ENCODE results near the gene MAPK8IP3.

The MAPK8IP3 gene

DNA sequence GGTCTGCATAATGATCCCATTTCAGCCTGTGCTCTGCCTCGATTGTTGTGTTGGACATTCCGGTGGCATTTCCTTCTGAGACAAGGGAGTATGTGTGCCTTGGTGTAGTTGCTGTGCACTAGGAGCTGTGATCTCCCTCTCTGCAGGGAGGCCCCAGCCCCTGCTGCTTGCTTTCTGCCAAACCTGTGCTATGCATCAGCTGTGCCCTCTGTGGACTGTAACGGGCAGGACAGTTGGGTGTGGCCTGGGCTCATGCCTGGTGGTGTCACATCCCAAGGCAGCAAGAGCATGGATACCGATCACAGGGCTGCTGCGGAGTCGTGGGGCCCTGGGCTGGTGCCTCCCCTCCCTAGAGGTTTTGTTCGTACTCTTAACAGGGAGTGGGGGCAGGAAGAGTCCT lies 31.7 kb upstream of the MAPK8IP3 start:
- H4K91ac ChIP-seq (ENCODE audit: low read depth, low read length, poor library complexity): no peak overlapping the region
- no peak for DNase-seq (ENCODE audit: low spot score)
- no peak overlapping the region for H3K4me3 ChIP-seq (ENCODE audit: low read length in 2 of 2)
- H3K27ac ChIP-seq (replicated peaks; ENCODE audit: low read length): no peak overlapping the region
- H3K9ac ChIP-seq (ENCODE audit: low read depth, low read length, poor library complexity): no peak overlapping the region
- H3K9me3 ChIP-seq (replicated peaks in 1 of 2; ENCODE audit: control insufficient read depth in 2 of 2, insufficient read depth in 1 of 2, low read depth in 1 of 2, low read length in 2 of 2): no peaks in the 10 kb centered on the region
- no peak overlapping the region for H2AK5ac ChIP-seq (ENCODE audit: low read depth, low read length)
- peak overlapping the region; percentile 0 for H3K23ac ChIP-seq (ENCODE audit: low read depth, low read length, poor library complexity)
- H3K36me3 ChIP-seq (replicated peaks in 1 of 2; ENCODE audit: control insufficient read depth in 2 of 2, insufficient read depth in 2 of 2, low read length in 2 of 2): peaks cover 52 to 79% of the 10 kb centered on the region in 2 donors
- no peaks in the 10 kb centered on the region for H3K4me1 ChIP-seq (ENCODE audit: control insufficient read depth in 2 of 2, insufficient read depth in 1 of 2, low read depth in 1 of 2, low read length in 2 of 2)
- no peak overlapping the region for H3K4ac ChIP-seq (ENCODE audit: low read length)
- H2BK120ac ChIP-seq (ENCODE audit: low read depth, low read length): no peak overlapping the region
- no peaks in the 10 kb centered on the region for H3K27me3 ChIP-seq (ENCODE audit: control insufficient read depth in 3 of 3, insufficient read depth in 3 of 3, low read depth in 1 of 3, low read length in 3 of 3)
- no peak overlapping the region for H3K14ac ChIP-seq (ENCODE audit: low read length)
- no peak overlapping the region for H2BK5ac ChIP-seq (ENCODE audit: low read length)
- no peak overlapping the region for H3K18ac ChIP-seq (ENCODE audit: low read length)
- H2AFZ ChIP-seq (ENCODE audit: low read length): no peak overlapping the region
- H2BK15ac ChIP-seq (ENCODE audit: low read length): no peak overlapping the region
- H3K4me2 ChIP-seq (ENCODE audit: insufficient read depth, low read length, poor library complexity, severe bottlenecking): no peak overlapping the region
- no peak overlapping the region for H2BK12ac ChIP-seq (ENCODE audit: low read length)
- H3K79me1 ChIP-seq (ENCODE audit: low read depth, low read length): peaks cover 9% of the 10 kb centered on the region
- WGBS, 2 donors (ENCODE audit: extremely low coverage in 2 of 2, insufficient read length in 2 of 2, insufficient replicate concordance in 1 of 2): no CpG with 5 or more reads among the region's 7 CpGs
- no peak overlapping the region for H4K8ac ChIP-seq (ENCODE audit: low read depth, low read length)

- Histone ChIP-seq H2BK15ac (ENCODE audit: low read length) (no peak overlapping the region), H3K18ac (ENCODE audit: low read length) (no peak overlapping the region), H2BK12ac (ENCODE audit: low read length) (no peak overlapping the region), H3K9ac (ENCODE audit: low read depth, low read length, poor library complexity) (no peak overlapping the region), H3K36me3 (replicated peaks in 1 of 2; ENCODE audit: control insufficient read depth in 2 of 2, insufficient read depth in 2 of 2, low read length in 2 of 2) (peaks cover 47 to 77% of the 10 kb centered on the region in 2 donors), H4K8ac (ENCODE audit: low read depth, low read length) (no peak overlapping the region), H3K4ac (ENCODE audit: low read length) (no peak overlapping the region), H3K27ac (replicated peaks; ENCODE audit: low read length) (no peak overlapping the region), H3K79me1 (ENCODE audit: low read depth, low read length) (peaks cover 9% of the 10 kb centered on the region), H3K23ac (ENCODE audit: low read depth, low read length, poor library complexity) (no peak overlapping the region), H3K14ac (ENCODE audit: low read length) (no peak overlapping the region), H2AK5ac (ENCODE audit: low read depth, low read length) (no peak overlapping the region), H3K9me3 (replicated peaks in 1 of 2; ENCODE audit: control insufficient read depth in 2 of 2, insufficient read depth in 1 of 2, low read depth in 1 of 2, low read length in 2 of 2) (no peaks in the 10 kb centered on the region), H3K27me3 (ENCODE audit: control insufficient read depth in 3 of 3, insufficient read depth in 3 of 3, low read depth in 1 of 3, low read length in 3 of 3) (no peaks in the 10 kb centered on the region), H2BK120ac (ENCODE audit: low read depth, low read length) (no peak overlapping the region), H2BK5ac (ENCODE audit: low read length) (no peak overlapping the region), H3K4me1 (ENCODE audit: control insufficient read depth in 2 of 2, insufficient read depth in 1 of 2, low read depth in 1 of 2, low read length in 2 of 2) (peaks cover under 1 to 2% of the 10 kb centered on the region in 2 donors), H3K4me2 (ENCODE audit: insufficient read depth, low read length, poor library complexity, severe bottlenecking) (no peak overlapping the region), H3K4me3 (ENCODE audit: low read length in 2 of 2) (no peak overlapping the region), H2AFZ (ENCODE audit: low read length) (no peak overlapping the region), H4K91ac (ENCODE audit: low read depth, low read length, poor library complexity) (no peak overlapping the region)
- no CpG with 5 or more reads among the region's 19 CpGs for WGBS, 2 donors (ENCODE audit: extremely low coverage in 2 of 2, insufficient read length in 2 of 2, insufficient replicate concordance in 1 of 2)
- DNase-seq (ENCODE audit: low spot score): no peak
These were observed 31.0 kb upstream of the MAPK8IP3 start for GRCh38 chr16:1674751-1675664.

- no peak overlapping the region for H3K4ac ChIP-seq (ENCODE audit: low read length)
- peaks cover 12 to 18% of the 10 kb centered on the region in 2 donors for H3K4me1 ChIP-seq (ENCODE audit: control insufficient read depth in 2 of 2, insufficient read depth in 1 of 2, low read depth in 1 of 2, low read length in 2 of 2)
- no peak overlapping the region for H2BK15ac ChIP-seq (ENCODE audit: low read length)
- H4K8ac ChIP-seq (ENCODE audit: low read depth, low read length): no peak overlapping the region
- no CpG with 5 or more reads among the region's 12 CpGs for WGBS, 2 donors (ENCODE audit: extremely low coverage in 2 of 2, insufficient read length in 2 of 2, insufficient replicate concordance in 1 of 2)
- no peak for DNase-seq (ENCODE audit: low spot score)
- H3K79me1 ChIP-seq (ENCODE audit: low read depth, low read length): peaks cover 8% of the 10 kb centered on the region
- peaks cover 34 to 75% of the 10 kb centered on the region in 2 donors for H3K36me3 ChIP-seq (replicated peaks in 1 of 2; ENCODE audit: control insufficient read depth in 2 of 2, insufficient read depth in 2 of 2, low read length in 2 of 2)
- H3K18ac ChIP-seq (ENCODE audit: low read length): no peak overlapping the region
- no peak overlapping the region for H4K91ac ChIP-seq (ENCODE audit: low read depth, low read length, poor library complexity)
- H3K27ac ChIP-seq (replicated peaks; ENCODE audit: low read length): no peak overlapping the region
- H2AK5ac ChIP-seq (ENCODE audit: low read depth, low read length): no peak overlapping the region
- H3K4me3 ChIP-seq (ENCODE audit: low read length in 2 of 2): no peak overlapping the region
- no peak overlapping the region for H2BK5ac ChIP-seq (ENCODE audit: low read length)
- H3K4me2 ChIP-seq (ENCODE audit: insufficient read depth, low read length, poor library complexity, severe bottlenecking): no peak overlapping the region
- H3K23ac ChIP-seq (ENCODE audit: low read depth, low read length, poor library complexity): no peak overlapping the region
- H3K9me3 ChIP-seq (replicated peaks in 1 of 2; ENCODE audit: control insufficient read depth in 2 of 2, insufficient read depth in 1 of 2, low read depth in 1 of 2, low read length in 2 of 2): no peaks in the 10 kb centered on the region
- no peak overlapping the region for H2AFZ ChIP-seq (ENCODE audit: low read length)
- no peak overlapping the region for H2BK120ac ChIP-seq (ENCODE audit: low read depth, low read length)
- H3K14ac ChIP-seq (ENCODE audit: low read length): no peak overlapping the region
- H3K9ac ChIP-seq (ENCODE audit: low read depth, low read length, poor library complexity): no peak overlapping the region
- no peak overlapping the region for H2BK12ac ChIP-seq (ENCODE audit: low read length)
- H3K27me3 ChIP-seq (ENCODE audit: control insufficient read depth in 3 of 3, insufficient read depth in 3 of 3, low read depth in 1 of 3, low read length in 3 of 3): no peaks in the 10 kb centered on the region
These were observed 29.3 kb upstream of the MAPK8IP3 start for GRCh38 chr16:1676661-1677060.

GRCh38 chr16:1677339-1677738 lies 28.7 kb upstream of the MAPK8IP3 start:
- H2BK120ac ChIP-seq (ENCODE audit: low read depth, low read length): no peak overlapping the region
- no peak overlapping the region for H3K14ac ChIP-seq (ENCODE audit: low read length)
- H3K4me1 ChIP-seq (ENCODE audit: control insufficient read depth in 2 of 2, insufficient read depth in 1 of 2, low read depth in 1 of 2, low read length in 2 of 2): peaks cover 12 to 18% of the 10 kb centered on the region in 2 donors
- H3K27ac ChIP-seq (replicated peaks; ENCODE audit: low read length): no peak overlapping the region
- no peak for DNase-seq (ENCODE audit: low spot score)
- no peaks in the 10 kb centered on the region for H3K9me3 ChIP-seq (replicated peaks in 1 of 2; ENCODE audit: control insufficient read depth in 2 of 2, insufficient read depth in 1 of 2, low read depth in 1 of 2, low read length in 2 of 2)
- H2AFZ ChIP-seq (ENCODE audit: low read length): no peak overlapping the region
- no peak overlapping the region for H2BK5ac ChIP-seq (ENCODE audit: low read length)
- WGBS, 2 donors (ENCODE audit: extremely low coverage in 2 of 2, insufficient read length in 2 of 2, insufficient replicate concordance in 1 of 2): no CpG with 5 or more reads among the region's 18 CpGs
- no peaks in the 10 kb centered on the region for H3K27me3 ChIP-seq (ENCODE audit: control insufficient read depth in 3 of 3, insufficient read depth in 3 of 3, low read depth in 1 of 3, low read length in 3 of 3)
- H4K8ac ChIP-seq (ENCODE audit: low read depth, low read length): no peak overlapping the region
- no peak overlapping the region for H3K4me2 ChIP-seq (ENCODE audit: insufficient read depth, low read length, poor library complexity, severe bottlenecking)
- H2BK12ac ChIP-seq (ENCODE audit: low read length): no peak overlapping the region
- H3K36me3 ChIP-seq (replicated peaks in 1 of 2; ENCODE audit: control insufficient read depth in 2 of 2, insufficient read depth in 2 of 2, low read length in 2 of 2): peaks cover 27 to 71% of the 10 kb centered on the region in 2 donors
- H3K23ac ChIP-seq (ENCODE audit: low read depth, low read length, poor library complexity): no peak overlapping the region
- no peak overlapping the region for H4K91ac ChIP-seq (ENCODE audit: low read depth, low read length, poor library complexity)
- H3K4ac ChIP-seq (ENCODE audit: low read length): no peak overlapping the region
- no peak overlapping the region for H2BK15ac ChIP-seq (ENCODE audit: low read length)
- H2AK5ac ChIP-seq (ENCODE audit: low read depth, low read length): no peak overlapping the region
- H3K18ac ChIP-seq (ENCODE audit: low read length): no peak overlapping the region
- H3K4me3 ChIP-seq (ENCODE audit: low read length in 2 of 2): no peak overlapping the region
- H3K9ac ChIP-seq (ENCODE audit: low read depth, low read length, poor library complexity): no peak overlapping the region
- peaks cover 8% of the 10 kb centered on the region for H3K79me1 ChIP-seq (ENCODE audit: low read depth, low read length)

Measured in neuronal stem cell (in vitro differentiated cells).